Measurements from ENCODE around the gene UNC5C. TPM values are rescaled to one million over a fixed set of nuclear protein-coding genes. Genes with fewer than 3 reads are reported as not detected.

UNC5C gene
- total and polyA plus RNA-seq, 2 of the 8 experiments (the other 6 are each of a cell fraction or from before 2014, with no cell fraction given): 0.30 to 1.3 TPM

- Histone ChIP-seq H2BK15ac (ENCODE audit: low read length) (no peak overlapping the region), H3K27ac (ENCODE audit: low read depth, low read length) (no peak overlapping the region), H3K14ac (ENCODE audit: insufficient read length) (no peak overlapping the region), H3K9me3 (ENCODE audit: insufficient read depth in 2 of 2, low read depth in 1 of 2, low read length in 1 of 2) (peaks cover 0 to 3% of the 10 kb centered on the region in 2 experiments; a peak in 1 of 4 replicates), H2BK20ac (ENCODE audit: low read length) (no peak overlapping the region), H2BK5ac (ENCODE audit: low read depth, low read length) (no peak overlapping the region), H3K4ac (replicated peaks; ENCODE audit: insufficient read length, low read depth, low read length) (no peak overlapping the region), H4K8ac (ENCODE audit: extremely low read depth, insufficient read depth, low read length) (no peak overlapping the region), H2BK120ac (replicated peaks; ENCODE audit: low read depth, low read length) (no peak overlapping the region), H3K23ac (ENCODE audit: insufficient read length) (no peak overlapping the region), H3K4me3 (ENCODE audit: extremely low read depth in 1 of 4, insufficient read depth in 2 of 4, low read depth in 3 of 4, low read length in 4 of 4) (no peak overlapping the region), H3K36me3 (ENCODE audit: control insufficient read depth in 2 of 4, insufficient read depth in 4 of 4, low read length in 3 of 4) (no peaks in the 10 kb centered on the region), H3K23me2 (ENCODE audit: low read depth, low read length) (no peaks in the 10 kb centered on the region), H3K9ac (replicated peaks in 1 of 4; ENCODE audit: extremely low read depth in 1 of 4, low read depth in 3 of 4, low read length in 3 of 4) (no peak overlapping the region), H4K20me1 (replicated peaks in 1 of 2; ENCODE audit: control insufficient read depth in 1 of 2, insufficient read depth in 2 of 2, low read length in 2 of 2) (no peaks in the 10 kb centered on the region), H3K4me1 (replicated peaks in 1 of 4; ENCODE audit: control insufficient read depth in 3 of 4, insufficient read depth in 4 of 4, low read length in 3 of 4) (no peaks in the 10 kb centered on the region; a peak in 1 of 7 replicates), H3K18ac (ENCODE audit: extremely low read depth, low read length) (no peak overlapping the region), H2AFZ (ENCODE audit: low read length) (no peak overlapping the region), H3K79me2 (ENCODE audit: control insufficient read depth in 1 of 2, insufficient read depth in 2 of 2, low read length in 2 of 2) (no peaks in the 10 kb centered on the region), H2BK12ac (ENCODE audit: low read depth, low read length) (no peak overlapping the region), H4K91ac (replicated peaks; ENCODE audit: insufficient read length, low read length) (no peak overlapping the region), H3K56ac (replicated peaks; ENCODE audit: insufficient read length, low read depth, low read length) (no peak overlapping the region), H4K5ac (ENCODE audit: insufficient read length, low read depth, low read length) (no peak overlapping the region), H3K4me2 (ENCODE audit: insufficient read depth in 1 of 2, low read depth in 2 of 2, low read length in 2 of 2) (no peak overlapping the region), H3K27me3 (replicated peaks in 1 of 4; ENCODE audit: control insufficient read depth in 3 of 4, extremely low read depth in 1 of 4, insufficient read depth in 3 of 4, low read length in 3 of 4) (no peaks in the 10 kb centered on the region), H3K79me1 (ENCODE audit: low read depth, low read length) (no peaks in the 10 kb centered on the region), H2AK5ac (ENCODE audit: low read depth, low read length) (no peak overlapping the region)
- FAIRE-seq (no peak), DNase-seq (ENCODE audit: low read depth in 1 of 2, low spot score in 2 of 2) (no peak)
- WGBS, 2 experiments (ENCODE audit: extremely low coverage in 1 of 2, insufficient coverage in 1 of 2, insufficient read length in 1 of 2, insufficient replicate concordance in 2 of 2, low coverage in 1 of 2, low lambda C conversion rate in 2 of 2, missing lambda C conversion rate in 1 of 2): 92% methylated on average over 3 of the region's 3 CpGs; no CpG with 5 or more reads in 1 of the 2 experiments
- CTCF ChIA-PET (ENCODE audit: partially characterized antibody): no interaction called here
- POLR2A ChIA-PET (ENCODE audit: partially characterized antibody): no interaction called here
- no peak for TF ChIP-seq POLR2A (IDR thresholded peaks at IDR 0.05; ENCODE audit: control extremely low read depth in 1 of 2, low read depth in 2 of 2, low read length in 2 of 2)
- TF ChIP-seq TEAD4 (IDR thresholded peaks at IDR 0.05; ENCODE audit: low read depth, low read length): no peak
- no peak for TF ChIP-seq SRF (IDR thresholded peaks at IDR 0.05; ENCODE audit: low read depth, low read length)
- TF ChIP-seq TBP (IDR thresholded peaks at IDR 0.05; ENCODE audit: low read depth, low read length): no peak
- TF ChIP-seq POLR2AphosphoS5 (IDR thresholded peaks at IDR 0.05; ENCODE audit: low read depth, low read length): no peak
- TF ChIP-seq SP2 (IDR thresholded peaks at IDR 0.05; ENCODE audit: low read length): no peak
- TF ChIP-seq GTF2F1 (IDR thresholded peaks at IDR 0.05; ENCODE audit: borderline replicate concordance, low read depth, low read length): no peak
Observed at GRCh38 chr4:95319169-95319568, 229.6 kb downstream of the UNC5C start.
